Ovary (tissue), 9 donors: Measurements from ENCODE around the gene SQSTM1. TPM values are rescaled to one million over a fixed set of nuclear protein-coding genes. Genes with fewer than 3 reads are reported as not detected.

Experiments
- DNase-seq, 5 donors: peaks; one replicate each; pipeline ENCODE4 v3.0.0-alpha.2; 2019 to 2020
- H3K27ac ChIP-seq, 2 donors: fragments of 200-600 bp; one replicate each; pipeline versions ENCODE4 v1.5.1 to v1.8.0; 2019 to 2022
- H3K27me3 ChIP-seq: fragments of 200-600 bp; one replicate; pipeline ENCODE4 v1.8.0; 2022
- H3K36me3 ChIP-seq: fragments of 200-600 bp; sonication (generic); one replicate; pipeline ENCODE4 v1.5.1; 2019
- H3K4me1 ChIP-seq: one replicate; pipeline ENCODE4 v1.8.1; 2013; ENCODE audit warnings: mild to moderate bottlenecking, moderate library complexity; ENCODE audit not compliant: insufficient read depth
- H3K4me3 ChIP-seq: fragments of 200-600 bp; sonication (generic); one replicate; pipeline ENCODE4 v1.5.1; 2017
- H3K9me3 ChIP-seq, 2 donors: fragments of 200-600 bp in 1 of 2; sonication (generic) in 1 of 2; one replicate each; pipeline versions ENCODE4 v1.5.1 to v1.8.1; 2013 to 2019; ENCODE audit warnings: mild to moderate bottlenecking in 1 of 2, moderate library complexity in 1 of 2
- CTCF ChIP-seq, 3 donors: fragments of 450-650 bp in 2 of 3; fragments of 200-600 bp in 1 of 3; IDR thresholded peaks; one replicate each; pipeline versions ENCODE4 v1.5.1 to v1.8.0; 2016 to 2022; ENCODE audit warnings: antibody characterized with exemption in 3 of 3, mild to moderate bottlenecking in 1 of 3
- EP300 ChIP-seq: sonication (generic); formaldehyde crosslinking; IDR thresholded peaks from one replicate; pipeline ENCODE4 v1.6.1; 2017; ENCODE audit warnings: antibody characterized with exemption
- POLR2A ChIP-seq: fragments of 450-650 bp; IDR thresholded peaks from one replicate; pipeline ENCODE4 v1.6.1; 2017; ENCODE audit warnings: antibody characterized with exemption, mild to moderate bottlenecking, moderate library complexity
- WGBS, 3 donors: extraction: QIAGEN DNeasy Blood & Tissue Kit in 1 of 3; methylation state at CpG; one replicate each; pipeline versions ENCODE4 v1.1.5 to v1.1.7; 2013 to 2017; 5-methylcytosine and 5-hydroxymethylcytosine counted together
- intact Hi-C, 4 donors: fragments of 100-400 bp; cut with DNase I; formaldehyde crosslinking; loops; one replicate each; pipeline versions ENCODE4 v1.11.0 to v1.15.1; 2022 to 2023
- polyA plus RNA-seq, 2 donors: library from polyadenylated mRNA; stranded (reverse); fragments of 200-250 nt in 1 of 2; fragments of 350-450 nt in 1 of 2; fragmentation: Illumina TruSeq in 1 of 2; extraction: RNeasy Lipid Tissue Mini Kit (QIAGEN cat#74804) in 1 of 2; gene quantifications; one replicate each; pipeline ENCODE4 v1.2.3, GENCODE V29; 2013 to 2014
- total RNA-seq, 7 donors: library from RNA; depleted of rRNA in 2 of 7; stranded (reverse); fragments of >200 nt in 2 of 7; fragmentation: NEBNext Ultra II Directional in 3 of 7; extraction: Animal tissue kit (Norgen Biotek cat#: 25700) in 3 of 7; gene quantifications; one replicate each; pipeline versions ENCODE4 v1.1.0 to v1.2.4, GENCODE V29; 2016 to 2023
- donor health status: DM: no; HTN: no; CAD: no; lungs with moderate emphysema.
- donor health status: DM: no; HTN: no; CAD: no.
- donor health status: Bipolar disorder and iron deficiency.
- donor health status: DM: yes; HTN: yes; CAD: no.
- donor health status: DM: no; HTN: no; CAD: no.
- donor health status: DM: yes; HTN: yes; CAD: no.

SQSTM1 gene
- total and polyA plus RNA-seq, 9 donors: 125 to 457 (median 320) TPM

- intact Hi-C loops: loop anchor here in 1 of 4 donors (10.0 kb wide), 1 partner anchor 77 kb away; the partner anchor contains the start of gene TBC1D9B
- no peaks in the 10 kb centered on the region for H3K36me3 ChIP-seq
- no peak overlapping the region for H3K27ac ChIP-seq
- peak in 1 of 5 donors; percentile 25 for DNase-seq
- no peaks in the 10 kb centered on the region for H3K27me3 ChIP-seq
- peaks cover 10% of the 10 kb centered on the region for H3K4me1 ChIP-seq
- H3K9me3 ChIP-seq: no peaks in the 10 kb centered on the region
- 67 to 75% (median 72%) methylated on average over 9 of the region's 9 CpGs for whole genome bisulfite sequencing, 3 donors
- no peak overlapping the region for H3K4me3 ChIP-seq
- TF ChIP-seq CTCF (IDR thresholded peaks at IDR 0.05) (no peak), POLR2A (no peak), EP300 (no peak)
Observed at GRCh38 chr5:179827680-179828079, 7.0 kb downstream of the SQSTM1 start.

- no peaks in the 10 kb centered on the region for H3K27me3 ChIP-seq
- intact Hi-C loops: loop anchor here in 1 of 4 donors (10.0 kb wide), 1 partner anchor 76 kb away; the partner anchor contains the start of gene TBC1D9B
- 88 to 92% (median 89%) methylated on average over 3 of the region's 3 CpGs for WGBS, 3 donors
- TF ChIP-seq POLR2A: no peak
- TF ChIP-seq CTCF (IDR thresholded peaks at IDR 0.05): no peak
- no peak for TF ChIP-seq EP300
- H3K9me3 ChIP-seq: no peaks in the 10 kb centered on the region
- no peak overlapping the region for H3K27ac ChIP-seq
- H3K36me3 ChIP-seq: no peaks in the 10 kb centered on the region
- peaks cover 3% of the 10 kb centered on the region for H3K4me1 ChIP-seq
- DNase-seq: no peak
- no peak overlapping the region for H3K4me3 ChIP-seq
Observed at GRCh38 chr5:179828756-179829421, 8.2 kb downstream of the SQSTM1 start.

GRCh38 chr5:179829732-179830435, 9.2 kb downstream of the SQSTM1 start:
- no peak for DNase-seq
- WGBS, 3 donors: 62 to 81% (median 73%) methylated on average over 7 of the region's 7 CpGs
- no peaks in the 10 kb centered on the region for H3K36me3 ChIP-seq

More at GRCh38 chr5:179829732-179830435, 9.2 kb downstream of the SQSTM1 start:
- intact Hi-C loops: loop anchor here in 1 of 4 donors (10.0 kb wide), 1 partner anchor 75 kb away; the partner anchor contains the start of gene TBC1D9B
- no peak overlapping the region for H3K27ac ChIP-seq
- H3K4me3 ChIP-seq: no peak overlapping the region
- H3K9me3 ChIP-seq: no peaks in the 10 kb centered on the region
- no peaks in the 10 kb centered on the region for H3K4me1 ChIP-seq
- TF ChIP-seq CTCF (IDR thresholded peaks at IDR 0.05) (no peak), EP300 (no peak), POLR2A (no peak)
- H3K27me3 ChIP-seq: no peaks in the 10 kb centered on the region
